Activated naive CD8-positive, alpha-beta T cell treated with anti-CD3 and anti-CD28 coated beads, Interleukin-2, amount 50 U/mL, for 24 hours (primary cell): ENCODE results near the gene HERC2.

ENCODE experiments used
- ATAC-seq: fragments of 150-1000 bp; cut with Tn5 transposase; one replicate; pipeline ENCODE4 v1.10.0; 2021
- DNase-seq: peaks from one replicate; pipeline ENCODE4 v3.0.0; 2021
- H3K27ac Mint-ChIP-seq: one replicate; pipeline ENCODE4 v1.8.0; 2021; ENCODE audit warnings: mild to moderate bottlenecking, mixed read lengths
- H3K27me3 Mint-ChIP-seq: one replicate; pipeline ENCODE4 v1.8.0; 2021; ENCODE audit warnings: mixed read lengths
- H3K36me3 Mint-ChIP-seq: one replicate; pipeline ENCODE4 v1.8.0; 2021; ENCODE audit warnings: low read depth, mixed read lengths
- H3K4me1 Mint-ChIP-seq: one replicate; pipeline ENCODE4 v1.8.0; 2021; ENCODE audit warnings: mixed read lengths
- H3K4me3 Mint-ChIP-seq: one replicate; pipeline ENCODE4 v1.8.0; 2021; ENCODE audit warnings: mild to moderate bottlenecking, moderate library complexity, mixed read lengths
- H3K9me3 Mint-ChIP-seq: one replicate; pipeline ENCODE4 v1.8.0; 2021; ENCODE audit warnings: mixed read lengths

The HERC2 gene

DNA sequence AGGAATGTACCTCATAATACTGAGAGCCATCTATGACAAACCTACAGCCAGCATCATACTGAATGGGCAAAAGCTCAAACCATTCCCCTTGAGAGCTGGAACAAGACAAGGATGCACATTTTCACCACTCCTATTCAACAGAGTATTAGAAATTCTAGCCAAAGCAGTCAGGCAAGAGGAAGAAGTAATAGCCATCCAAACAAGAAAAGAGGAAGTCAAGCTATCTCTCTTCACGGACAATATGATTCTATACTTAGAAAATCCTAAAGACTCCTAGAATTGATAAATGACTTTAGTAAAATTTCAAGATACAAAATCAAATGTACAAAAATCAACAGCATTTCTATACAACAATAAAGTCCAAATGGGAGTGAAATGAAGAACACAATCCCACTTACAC lies 253.0 kb downstream of the HERC2 start:
- Mint-ChIP-seq H3K4me1 (no peaks in the 10 kb centered on the region), H3K27me3 (peaks cover 11% of the 10 kb centered on the region), H3K9me3 (peaks cover 6% of the 10 kb centered on the region), H3K36me3 (peaks cover 2% of the 10 kb centered on the region), H3K4me3 (no peak overlapping the region), H3K27ac (no peak overlapping the region)
- ATAC-seq = no peak
- no peak for DNase-seq

DNA sequence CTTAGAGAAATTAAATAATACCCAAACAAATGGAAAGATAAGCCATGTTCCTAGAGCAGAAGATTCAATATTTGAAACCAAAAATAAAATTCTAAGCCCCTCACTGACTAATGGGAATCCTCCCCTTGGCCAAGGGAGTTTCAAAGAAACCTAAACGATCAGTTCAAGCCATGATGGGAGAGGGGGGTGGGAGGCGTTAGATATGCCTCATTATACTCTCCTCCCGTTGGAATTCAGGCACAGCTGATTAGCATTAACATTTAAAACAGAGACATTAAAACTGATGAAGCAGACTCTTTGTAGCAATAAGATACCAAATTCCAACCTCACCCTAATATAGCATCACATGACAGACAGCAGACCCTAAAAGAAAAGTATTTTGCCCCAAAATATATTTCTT lies 255.7 kb downstream of the HERC2 start:
- no peak for DNase-seq
- no peak overlapping the region for H3K4me3 Mint-ChIP-seq
- no peak overlapping the region for H3K27ac Mint-ChIP-seq
- H3K36me3 Mint-ChIP-seq = peaks cover 2% of the 10 kb centered on the region
- H3K27me3 Mint-ChIP-seq = peaks cover 11% of the 10 kb centered on the region
- ATAC-seq = no peak
- peaks cover 16% of the 10 kb centered on the region for H3K9me3 Mint-ChIP-seq
- no peaks in the 10 kb centered on the region for H3K4me1 Mint-ChIP-seq
